ENCODE measurements around the gene GGA1. TPM values are rescaled to one million over a fixed set of nuclear protein-coding genes. Genes with fewer than 3 reads are reported as not detected.

The GGA1 gene
- total and polyA plus RNA-seq, 9 of the 15 experiments (the other 6 are each of a cell fraction or from before 2014, with no cell fraction given): 1.5 to 69.5 (median 31.6) TPM

- TF ChIP-seq, protein P1, sequence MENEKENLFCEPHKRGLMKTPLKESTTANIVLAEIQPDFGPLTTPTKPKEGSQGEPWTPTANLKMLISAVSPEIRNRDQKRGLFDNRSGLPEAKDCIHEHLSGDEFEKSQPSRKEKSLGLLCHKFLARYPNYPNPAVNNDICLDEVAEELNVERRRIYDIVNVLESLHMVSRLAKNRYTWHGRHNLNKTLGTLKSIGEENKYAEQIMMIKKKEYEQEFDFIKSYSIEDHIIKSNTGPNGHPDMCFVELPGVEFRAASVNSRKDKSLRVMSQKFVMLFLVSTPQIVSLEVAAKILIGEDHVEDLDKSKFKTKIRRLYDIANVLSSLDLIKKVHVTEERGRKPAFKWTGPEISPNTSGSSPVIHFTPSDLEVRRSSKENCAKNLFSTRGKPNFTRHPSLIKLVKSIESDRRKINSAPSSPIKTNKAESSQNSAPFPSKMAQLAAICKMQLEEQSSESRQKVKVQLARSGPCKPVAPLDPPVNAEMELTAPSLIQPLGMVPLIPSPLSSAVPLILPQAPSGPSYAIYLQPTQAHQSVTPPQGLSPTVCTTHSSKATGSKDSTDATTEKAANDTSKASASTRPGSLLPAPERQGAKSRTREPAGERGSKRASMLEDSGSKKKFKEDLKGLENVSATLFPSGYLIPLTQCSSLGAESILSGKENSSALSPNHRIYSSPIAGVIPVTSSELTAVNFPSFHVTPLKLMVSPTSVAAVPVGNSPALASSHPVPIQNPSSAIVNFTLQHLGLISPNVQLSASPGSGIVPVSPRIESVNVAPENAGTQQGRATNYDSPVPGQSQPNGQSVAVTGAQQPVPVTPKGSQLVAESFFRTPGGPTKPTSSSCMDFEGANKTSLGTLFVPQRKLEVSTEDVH (IDR thresholded peaks at IDR 0.05; ENCODE audit: low read depth, partially characterized antibody): no peak
- TF ChIP-seq HMG20B (CRISPR knock-in tag; IDR thresholded peaks at IDR 0.05): no peak
- TF ChIP-seq RREB1 (CRISPR knock-in tag; IDR thresholded peaks at IDR 0.05): no peak
- TF ChIP-seq, protein P2, sequence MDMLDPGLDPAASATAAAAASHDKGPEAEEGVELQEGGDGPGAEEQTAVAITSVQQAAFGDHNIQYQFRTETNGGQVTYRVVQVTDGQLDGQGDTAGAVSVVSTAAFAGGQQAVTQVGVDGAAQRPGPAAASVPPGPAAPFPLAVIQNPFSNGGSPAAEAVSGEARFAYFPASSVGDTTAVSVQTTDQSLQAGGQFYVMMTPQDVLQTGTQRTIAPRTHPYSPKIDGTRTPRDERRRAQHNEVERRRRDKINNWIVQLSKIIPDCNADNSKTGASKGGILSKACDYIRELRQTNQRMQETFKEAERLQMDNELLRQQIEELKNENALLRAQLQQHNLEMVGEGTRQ (CRISPR knock-in tag; IDR thresholded peaks at IDR 0.05): 0 out of 2 replicates have a peak, but pooled peaks have one; percentile 34
- no peak for TF ChIP-seq RHOXF2B (CRISPR knock-in tag; conservative IDR thresholded peaks at IDR 0.05)
- TF ChIP-seq FUS (optimal IDR thresholded peaks at IDR 0.05; ENCODE audit: low read depth, low read length): no peak
- TF ChIP-seq, protein P3, sequence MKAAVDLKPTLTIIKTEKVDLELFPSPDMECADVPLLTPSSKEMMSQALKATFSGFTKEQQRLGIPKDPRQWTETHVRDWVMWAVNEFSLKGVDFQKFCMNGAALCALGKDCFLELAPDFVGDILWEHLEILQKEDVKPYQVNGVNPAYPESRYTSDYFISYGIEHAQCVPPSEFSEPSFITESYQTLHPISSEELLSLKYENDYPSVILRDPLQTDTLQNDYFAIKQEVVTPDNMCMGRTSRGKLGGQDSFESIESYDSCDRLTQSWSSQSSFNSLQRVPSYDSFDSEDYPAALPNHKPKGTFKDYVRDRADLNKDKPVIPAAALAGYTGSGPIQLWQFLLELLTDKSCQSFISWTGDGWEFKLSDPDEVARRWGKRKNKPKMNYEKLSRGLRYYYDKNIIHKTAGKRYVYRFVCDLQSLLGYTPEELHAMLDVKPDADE (conservative IDR thresholded peaks at IDR 0.05; ENCODE audit: control insufficient read depth, low read depth, low read length): no peak
- peak; percentile 79 for TF ChIP-seq RBM22 (IDR thresholded peaks at IDR 0.05; ENCODE audit: low read depth, low read length, poor library complexity, severe bottlenecking)
- peak; percentile 44; the same call in 1 of the 2 replicates for TF ChIP-seq SMARCC2 (IDR thresholded peaks at IDR 0.05; ENCODE audit: low read depth)
Measured at GRCh38 chr22:37561212-37562048, 47.2 kb upstream of the GGA1 start (continued).

Measured in K562 (cell line).